Measurements from ENCODE around the gene SCYL3. TPM values are rescaled to one million over a fixed set of nuclear protein-coding genes. Genes with fewer than 3 reads are reported as not detected.

Gene SCYL3
- total and polyA plus RNA-seq, 2 of the 13 experiments (the other 11 are each of a cell fraction or from before 2014, with no cell fraction given) = 3.3 to 4.9 TPM

GRCh38 chr1:169893645-169894423, at the start of gene SCYL3 (continued):
- TF ChIP-seq XRCC5 (optimal IDR thresholded peaks at IDR 0.05; ENCODE audit: low read length) = peak; percentile 80
- TF ChIP-seq PHF20 (CRISPR knock-in tag; IDR thresholded peaks at IDR 0.05) = peak; percentile 94
- no peak for TF ChIP-seq ZNF782 (CRISPR knock-in tag; IDR thresholded peaks at IDR 0.05; ENCODE audit: borderline replicate concordance)
- TF ChIP-seq ZBTB21 (CRISPR knock-in tag; IDR thresholded peaks at IDR 0.05) = peak; percentile 97
- no peak for TF ChIP-seq PRDM4 (CRISPR knock-in tag; IDR thresholded peaks at IDR 0.05; ENCODE audit: borderline replicate concordance)
- peak; percentile 73 for TF ChIP-seq ZNF441 (CRISPR knock-in tag; IDR thresholded peaks at IDR 0.05; ENCODE audit: borderline replicate concordance)
- peak; percentile 87 for TF ChIP-seq PHF8 (CRISPR knock-in tag; IDR thresholded peaks at IDR 0.05)
- no peak for TF ChIP-seq KLF9 (CRISPR knock-in tag; IDR thresholded peaks at IDR 0.05; ENCODE audit: low read depth)
- 0 out of 2 replicates have a peak, but pooled peaks have one; percentile 19 for TF ChIP-seq NFKBIZ (CRISPR knock-in tag; IDR thresholded peaks at IDR 0.05)
- TF ChIP-seq ZNF143 (CRISPR knock-in tag; IDR thresholded peaks at IDR 0.05) = peak; percentile 78
- peak; percentile 71 for TF ChIP-seq ZNF317 (CRISPR knock-in tag; IDR thresholded peaks at IDR 0.05)
- peak; percentile 81 for TF ChIP-seq SAP130 (CRISPR knock-in tag; IDR thresholded peaks at IDR 0.05; ENCODE audit: low read depth)
- TF ChIP-seq ZNF788 (CRISPR knock-in tag; IDR thresholded peaks at IDR 0.05; ENCODE audit: borderline replicate concordance) = peak; percentile 86; the same call in 1 of the 2 replicates
- peak; percentile 29; the same call in 1 of the 2 replicates for TF ChIP-seq SMAD3 (CRISPR knock-in tag; IDR thresholded peaks at IDR 0.05)
- peak; percentile 83 for TF ChIP-seq TAF1 (CRISPR knock-in tag; IDR thresholded peaks at IDR 0.05)
- peak; percentile 63; the same call in 1 of the 2 replicates for TF ChIP-seq MIER3 (CRISPR knock-in tag; IDR thresholded peaks at IDR 0.05; ENCODE audit: borderline replicate concordance)
- TF ChIP-seq PBX2 (CRISPR knock-in tag; IDR thresholded peaks at IDR 0.05) = no peak
- TF ChIP-seq CCDC6 (CRISPR knock-in tag; IDR thresholded peaks at IDR 0.05) = 0 out of 2 replicates have a peak, but pooled peaks have one; percentile 18
- TF ChIP-seq ZNF766 (CRISPR knock-in tag; IDR thresholded peaks at IDR 0.05; ENCODE audit: borderline replicate concordance) = 0 out of 2 replicates have a peak, but pooled peaks have one; percentile 57
- TF ChIP-seq ARID3A (IDR thresholded peaks at IDR 0.05; ENCODE audit: low read depth, low read length) = 0 out of 2 replicates have a peak, but pooled peaks have one; percentile 18
- peak; percentile 84 for TF ChIP-seq GMEB1 (CRISPR knock-in tag; IDR thresholded peaks at IDR 0.05; ENCODE audit: borderline replicate concordance)
- 0 out of 2 replicates have a peak, but pooled peaks have one; percentile 60 for TF ChIP-seq ZBTB26 (CRISPR knock-in tag; IDR thresholded peaks at IDR 0.05; ENCODE audit: borderline replicate concordance)

Measured in HepG2 (cell line).